ENCODE measurements around the gene RHCG.

DNA sequence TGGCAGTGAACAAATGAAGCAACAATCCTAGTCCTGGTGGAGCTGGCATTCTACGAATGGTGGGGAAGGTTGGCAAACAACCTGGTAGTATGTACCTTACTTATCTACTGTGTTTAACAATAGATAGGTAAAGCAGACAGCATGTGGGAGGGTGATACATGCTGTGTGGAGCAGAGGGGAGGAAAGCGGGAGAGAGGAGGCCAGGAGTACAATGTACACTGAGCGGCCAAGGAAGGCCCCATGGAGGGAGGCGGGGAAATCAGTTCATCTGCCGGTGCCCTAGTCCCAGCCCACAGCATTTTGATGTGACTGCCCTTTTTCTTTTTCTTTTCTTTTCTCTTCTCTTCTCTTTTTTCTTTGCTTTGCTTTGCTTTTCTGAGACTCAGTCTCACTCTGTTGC, 5.3 kb upstream of the RHCG start:
- TF ChIP-seq, protein P1, sequence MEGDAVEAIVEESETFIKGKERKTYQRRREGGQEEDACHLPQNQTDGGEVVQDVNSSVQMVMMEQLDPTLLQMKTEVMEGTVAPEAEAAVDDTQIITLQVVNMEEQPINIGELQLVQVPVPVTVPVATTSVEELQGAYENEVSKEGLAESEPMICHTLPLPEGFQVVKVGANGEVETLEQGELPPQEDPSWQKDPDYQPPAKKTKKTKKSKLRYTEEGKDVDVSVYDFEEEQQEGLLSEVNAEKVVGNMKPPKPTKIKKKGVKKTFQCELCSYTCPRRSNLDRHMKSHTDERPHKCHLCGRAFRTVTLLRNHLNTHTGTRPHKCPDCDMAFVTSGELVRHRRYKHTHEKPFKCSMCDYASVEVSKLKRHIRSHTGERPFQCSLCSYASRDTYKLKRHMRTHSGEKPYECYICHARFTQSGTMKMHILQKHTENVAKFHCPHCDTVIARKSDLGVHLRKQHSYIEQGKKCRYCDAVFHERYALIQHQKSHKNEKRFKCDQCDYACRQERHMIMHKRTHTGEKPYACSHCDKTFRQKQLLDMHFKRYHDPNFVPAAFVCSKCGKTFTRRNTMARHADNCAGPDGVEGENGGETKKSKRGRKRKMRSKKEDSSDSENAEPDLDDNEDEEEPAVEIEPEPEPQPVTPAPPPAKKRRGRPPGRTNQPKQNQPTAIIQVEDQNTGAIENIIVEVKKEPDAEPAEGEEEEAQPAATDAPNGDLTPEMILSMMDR (IDR thresholded peaks at IDR 0.05) = no peak
- TF ChIP-seq POLR2A (IDR thresholded peaks at IDR 0.05) = no peak
- TF ChIP-seq POLR2AphosphoS5 (IDR thresholded peaks at IDR 0.05) = no peak
